HepG2 (cell line): ENCODE measurements around the gene MVB12A. TPM values are rescaled to one million over a fixed set of nuclear protein-coding genes. Genes with fewer than 3 reads are reported as not detected.

Source experiments
- ATAC-seq: fragments of 200-7000 bp; cut with Tn5 transposase; 3 replicates; pipeline ENCODE4 v1.9.1; 2020; ENCODE audit warnings: mild to moderate bottlenecking, moderate library complexity
- BruUV-seq: library from RNA; stranded (reverse); fragments of 400-500 nt; replicated peaks from 2 replicates; lab custom pipeline; 2021; lab: Mats Ljungman, UMichigan
- CTCF ChIA-PET: fragments of 300-600 bp; formaldehyde crosslinking; extraction: SDS; loops from one replicate; lab custom pipeline; 2021; ENCODE audit warnings: low total read pairs, inconsistent platforms, low intra/inter-chr PET ratio; lab: Yijun Ruan, JAX
- POLR2A ChIA-PET: fragments of 350-600 bp; sonication (Branson Sonifier 250); formaldehyde crosslinking; loops from one replicate; lab custom pipeline; 2020; ENCODE audit warnings: antibody characterized with exemption, inconsistent platforms; lab: Yijun Ruan, JAX
- DNase-seq: peaks from one replicate; pipeline ENCODE4 v3.0.0-alpha.2; 2015; ENCODE audit warnings: low spot score
- FAIRE-seq: peaks from 3 replicates; lab custom pipeline; 2011; peaks lifted over from hg19 to GRCh38; lab: Jason Lieb, UNC
- H2AFZ ChIP-seq: one replicate; pipeline ENCODE4 v1.6.1; 2011; ENCODE audit warnings: low read length, inconsistent platforms
- H3K27ac ChIP-seq: fragments of 300-600 bp; 3 replicates; pipeline ENCODE4 v1.8.0; 2011; ENCODE audit warnings: mixed run types, mild to moderate bottlenecking, mixed read lengths, low read length, inconsistent platforms; ENCODE audit not compliant: insufficient read depth; ENCODE audit errors: extremely low read length
- H3K27me3 ChIP-seq, 2 experiments: fragments of 200-600 bp in 1 of 2; 2 replicates in 1 of 2; 3 replicates in 1 of 2; pipeline versions ENCODE4 v1.6.0 to v1.8.0; 2011; ENCODE audit warnings: low read length in 2 of 2, mild to moderate bottlenecking in 2 of 2, moderate library complexity in 2 of 2, inconsistent platforms in 1 of 2; ENCODE audit not compliant: insufficient read depth in 2 of 2, control insufficient read depth in 1 of 2
- H3K36me3 ChIP-seq, 2 experiments: fragments of 200-600 bp in 1 of 2; replicated peaks in 1 of 2; 2 replicates in 1 of 2; 3 replicates in 1 of 2; pipeline versions ENCODE4 v1.5.1 to v1.8.0; 2011; ENCODE audit warnings: low read length in 2 of 2, inconsistent platforms in 1 of 2; ENCODE audit not compliant: insufficient read depth in 2 of 2, control insufficient read depth in 1 of 2
- H3K4me1 ChIP-seq: 2 replicates; pipeline ENCODE4 v1.5.1; 2012; ENCODE audit warnings: low read length, inconsistent platforms; ENCODE audit not compliant: insufficient read depth
- H3K4me2 ChIP-seq: 2 replicates; pipeline ENCODE4 v1.6.0; 2011; ENCODE audit warnings: low read depth, low read length, inconsistent platforms
- H3K4me3 ChIP-seq, 3 experiments: fragments of 200-600 bp in 1 of 3; sonication (generic), shearing (Covaris generic) in 1 of 3; replicated peaks in 1 of 3; 2 replicates each; pipeline ENCODE4 v1.5.1; 2011 to 2016; ENCODE audit warnings: low read length in 3 of 3, inconsistent platforms in 2 of 3, low read depth in 2 of 3, mild to moderate bottlenecking in 2 of 3, control low read depth in 1 of 3, mixed read lengths in 1 of 3; ENCODE audit not compliant: insufficient read depth in 1 of 3
- H3K79me2 ChIP-seq: one replicate; pipeline ENCODE4 v1.6.1; 2011; ENCODE audit warnings: low read length, inconsistent platforms; ENCODE audit not compliant: insufficient read depth
- H3K9ac ChIP-seq: 2 replicates; pipeline ENCODE4 v1.6.0; 2011; ENCODE audit warnings: mild to moderate bottlenecking, low read depth, low read length, inconsistent platforms; ENCODE audit not compliant: insufficient read depth
- H3K9me3 ChIP-seq: 2 replicates; pipeline ENCODE4 v1.5.1; 2012; ENCODE audit warnings: mild to moderate bottlenecking, low read length
- H4K20me1 ChIP-seq: 2 replicates; pipeline ENCODE4 v1.6.0; 2011; ENCODE audit warnings: inconsistent platforms, mild to moderate bottlenecking, low read length, moderate library complexity; ENCODE audit not compliant: insufficient read depth
- AGO1 ChIP-seq: fragments of 200-400 bp; formaldehyde crosslinking; IDR thresholded peaks from 2 replicates; pipeline ENCODE4 v1.6.1; 2017; ENCODE audit warnings: mild to moderate bottlenecking, low read depth, low read length, moderate library complexity; ENCODE audit not compliant: poor library complexity, severe bottlenecking
- MAF1 ChIP-seq: sonication (generic); formaldehyde crosslinking; IDR thresholded peaks from 2 replicates; pipeline ENCODE4 v1.5.0; 2020; ENCODE audit warnings: missing genetic modification reagents, borderline replicate concordance
- RBFOX2 ChIP-seq: fragments of 200-400 bp; formaldehyde crosslinking; IDR thresholded peaks from 2 replicates; pipeline ENCODE4 v1.6.1; 2017; ENCODE audit warnings: low read depth, mild to moderate bottlenecking, low read length
- ZMYM3 ChIP-seq: sonication (generic); formaldehyde crosslinking; IDR thresholded peaks from 2 replicates; pipeline ENCODE4 v1.5.1; 2020; ENCODE audit warnings: mild to moderate bottlenecking, missing genetic modification reagents
- WGBS: methylation state at CpG from one replicate; pipeline ENCODE4 v1.1.6; 2017; ENCODE audit warnings: low lambda C conversion rate; 5-methylcytosine and 5-hydroxymethylcytosine counted together
- in situ Hi-C: cut with HindIII; loops from 2 replicates; pipeline ENCODE4 v1.10.0; 2017; ENCODE audit warnings: low pct_unique_long_range_greater_than_20kb; ENCODE audit not compliant: extremely low pct_ligation_motif_present
- intact Hi-C: fragments of 100-400 bp; cut with micrococcal nuclease; formaldehyde crosslinking; loops from one replicate; pipeline ENCODE4 v1.10.0; 2022; ENCODE audit not compliant: unreplicated experiment
- polyA plus RNA-seq, 8 experiments: library from polyadenylated mRNA; depleted of rRNA in 3 of 8; stranded (reverse) in 7 of 8; unstranded in 1 of 8; fragments of >200 nt; fragmentation: Illumina TruSeq in 4 of 8; extraction: Trizol in 4 of 8; gene quantifications; 2 replicates each; pipeline versions ENCODE4 v1.2.1 to v1.2.3, GENCODE V29; 2011 to 2016; ENCODE audit warnings: low read depth in 4 of 8, missing spikeins in 1 of 8, mixed read lengths in 1 of 8; ENCODE audit not compliant: insufficient read depth in 1 of 8
- total RNA-seq, 5 experiments: library from RNA; depleted of rRNA; stranded (reverse); fragments of >200 nt; fragmentation: Illumina TruSeq; extraction: Trizol; gene quantifications; 2 replicates each; pipeline ENCODE4 v1.2.3, GENCODE V29; 2016; ENCODE audit warnings: low read depth in 1 of 5
- TF ChIP-seq, protein P1 (sequence below): IDR thresholded peaks from 2 replicates; pipeline ENCODE4 v1.6.1; 2018; ENCODE audit warnings: missing genetic modification reagents

MVB12A gene
- total and polyA plus RNA-seq, 2 of the 13 experiments (the other 11 are each of a cell fraction or from before 2014, with no cell fraction given) = 35.7 to 36.1 TPM

DNA sequence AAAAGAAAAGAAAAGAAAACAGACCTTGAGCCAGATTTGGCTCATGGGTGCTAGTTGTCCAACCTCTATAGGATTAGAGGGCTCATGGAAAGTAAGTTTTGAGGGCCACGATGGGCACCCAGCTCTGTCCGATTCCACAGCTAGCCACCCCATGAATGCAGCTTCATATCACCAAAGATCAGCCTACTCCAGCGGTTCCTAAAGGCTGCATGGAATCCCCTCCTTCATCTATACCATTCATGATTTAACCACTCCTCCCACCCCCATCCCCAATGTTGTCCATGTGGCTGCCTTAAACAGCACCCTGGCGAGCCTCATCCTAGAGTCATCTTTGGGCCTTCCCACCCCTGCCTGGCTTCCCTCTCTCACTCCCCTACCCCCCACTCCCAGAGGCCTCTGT is 2.1 kb downstream of the MVB12A start:
- CTCF ChIA-PET = no interaction called here
- in situ Hi-C loops = no loop called here
- 100% methylated on average over 4 of the region's 4 CpGs for WGBS

DNA sequence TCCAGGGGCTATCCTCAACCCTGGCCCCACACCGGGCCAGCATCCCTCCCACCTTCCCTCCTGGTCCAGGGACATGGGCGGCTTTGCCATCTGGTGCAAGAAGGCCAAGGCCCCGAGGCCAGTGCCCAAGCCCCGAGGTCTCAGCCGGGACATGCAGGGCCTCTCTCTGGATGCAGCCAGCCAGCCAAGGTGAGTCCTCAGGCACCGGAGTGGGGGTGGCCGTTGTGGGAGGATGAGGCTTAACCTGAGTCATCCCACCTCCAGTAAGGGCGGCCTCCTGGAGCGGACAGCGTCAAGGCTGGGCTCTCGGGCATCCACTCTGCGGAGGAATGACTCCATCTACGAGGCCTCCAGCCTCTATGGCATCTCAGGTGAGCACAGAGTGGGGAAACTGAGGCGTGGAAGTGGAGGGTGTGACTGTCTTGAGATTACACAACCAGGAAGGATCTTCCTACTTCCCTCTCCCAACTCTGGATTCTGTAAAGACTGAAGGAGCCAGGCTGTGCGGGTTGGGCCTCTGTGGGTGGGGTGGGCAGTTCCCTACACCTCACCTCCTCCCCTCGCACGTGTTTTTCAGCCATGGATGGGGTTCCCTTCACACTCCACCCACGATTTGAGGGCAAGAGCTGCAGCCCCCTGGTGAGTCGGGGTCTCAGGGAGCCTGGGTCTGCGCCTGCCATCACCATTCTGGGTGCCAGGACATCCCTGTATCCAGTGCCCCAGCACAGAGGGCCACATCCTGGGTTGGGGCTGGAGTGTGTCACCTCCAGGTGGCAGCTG is 3.8 kb downstream of the MVB12A start:
- Histone ChIP-seq H3K79me2 (no peaks in the 10 kb centered on the region), H3K9ac (no peak overlapping the region), H3K4me3 (no peak overlapping the region), H3K4me1 (peaks cover 15% of the 10 kb centered on the region), H3K36me3 (no peaks in the 10 kb centered on the region; a peak in 1 of 5 replicates), H3K27me3 (no peaks in the 10 kb centered on the region), H3K27ac (no peak overlapping the region), H4K20me1 (no peaks in the 10 kb centered on the region), H2AFZ (no peak overlapping the region), H3K4me2 (no peak overlapping the region), H3K9me3 (no peaks in the 10 kb centered on the region)
- no TSS peak for BruUV-seq
- in situ Hi-C loops (no loop called here), intact Hi-C loops (no loop called here)
- DNase-seq = no peak
- ChIA-PET CTCF (no interaction called here), POLR2A (interaction anchor here (0.7 kb wide), 1 partner anchor 88 kb away, joined by 3 read pairs; no protein-coding TSS in a partner anchor)
- TF ChIP-seq RBFOX2 (0 out of 2 replicates have a peak, but pooled peaks have one; percentile 29), AGO1 (no peak)
- no peak for FAIRE-seq
- WGBS = 94% methylated on average over 9 of the region's 20 CpGs
- no peak for ATAC-seq

More for the DNA sequence above, 2.1 kb downstream of the MVB12A start:
- Histone ChIP-seq H2AFZ (no peak overlapping the region), H3K4me2 (no peak overlapping the region), H3K27ac (no peak overlapping the region), H3K9me3 (no peaks in the 10 kb centered on the region), H3K27me3 (no peaks in the 10 kb centered on the region), H3K4me3 (no peak overlapping the region), H4K20me1 (no peaks in the 10 kb centered on the region), H3K36me3 (no peaks in the 10 kb centered on the region; a peak in 1 of 5 replicates), H3K9ac (no peak overlapping the region), H3K4me1 (peaks cover 17% of the 10 kb centered on the region), H3K79me2 (no peaks in the 10 kb centered on the region)
- intact Hi-C loops = no loop called here
- no peak for FAIRE-seq
- POLR2A ChIA-PET = no interaction called here
- TF ChIP-seq, protein P1, sequence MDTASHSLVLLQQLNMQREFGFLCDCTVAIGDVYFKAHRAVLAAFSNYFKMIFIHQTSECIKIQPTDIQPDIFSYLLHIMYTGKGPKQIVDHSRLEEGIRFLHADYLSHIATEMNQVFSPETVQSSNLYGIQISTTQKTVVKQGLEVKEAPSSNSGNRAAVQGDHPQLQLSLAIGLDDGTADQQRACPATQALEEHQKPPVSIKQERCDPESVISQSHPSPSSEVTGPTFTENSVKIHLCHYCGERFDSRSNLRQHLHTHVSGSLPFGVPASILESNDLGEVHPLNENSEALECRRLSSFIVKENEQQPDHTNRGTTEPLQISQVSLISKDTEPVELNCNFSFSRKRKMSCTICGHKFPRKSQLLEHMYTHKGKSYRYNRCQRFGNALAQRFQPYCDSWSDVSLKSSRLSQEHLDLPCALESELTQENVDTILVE (CRISPR knock-in tag) = no peak
- TF ChIP-seq MAF1 (CRISPR knock-in tag) (no peak), ZMYM3 (0 out of 2 replicates have a peak, but pooled peaks have one; percentile 21)
- ATAC-seq = no peak
- DNase-seq = no peak
- BruUV-seq = no TSS peak
